GM18909 (cell line): ENCODE measurements around the gene REV3L.
"Not testable (repeated sequence)": the region's sequence is repeated elsewhere in the genome, so short reads cannot be mapped to it uniquely, and the experiment has no call there.

ENCODE experiments used
- ATAC-seq: cut with Tn5 transposase; IDR thresholded peaks from one replicate; pipeline ENCODE4 v1.9.1; 2021; ENCODE audit warnings: mild to moderate bottlenecking; ENCODE audit not compliant: unreplicated experiment, poor library complexity

REV3L gene

DNA sequence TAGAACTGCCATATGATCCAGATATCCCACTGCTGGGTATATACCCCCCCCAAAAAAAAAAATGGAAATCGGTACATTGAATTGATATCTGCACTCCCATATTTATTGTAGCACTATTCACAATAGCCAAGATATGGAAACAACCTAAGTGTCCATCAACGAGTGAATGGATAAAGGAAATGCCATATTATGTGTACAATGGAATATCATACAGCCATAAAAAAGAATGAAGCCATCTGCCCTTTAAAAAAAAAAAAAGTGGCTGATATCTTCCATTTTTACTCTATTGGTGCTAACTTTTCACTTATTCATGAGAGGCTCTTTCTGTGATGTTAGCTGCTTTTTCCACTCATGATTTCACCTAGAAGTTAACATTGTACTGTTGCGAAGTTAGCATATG, 156.5 kb downstream of the REV3L start:
- ATAC-seq, result no peak

DNA sequence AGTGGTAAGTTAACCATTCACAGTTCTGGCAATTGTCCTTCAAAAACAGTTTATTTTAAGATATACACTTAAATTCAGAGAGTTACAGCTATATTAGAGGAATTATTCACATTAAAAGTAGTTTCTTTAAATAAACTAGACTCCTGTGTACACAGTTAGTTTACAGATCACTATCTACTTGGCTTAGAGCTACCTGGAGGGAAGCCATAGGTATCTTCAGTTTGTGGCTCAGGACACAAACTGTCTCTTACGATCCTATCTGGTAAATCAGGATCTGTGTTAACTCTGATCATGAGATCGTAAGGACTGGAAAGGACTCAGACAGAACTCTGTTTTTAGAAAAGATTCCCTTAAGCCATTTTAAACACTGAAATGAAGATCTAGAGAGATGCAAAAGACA, 160.9 kb downstream of the REV3L start:
- no peak for ATAC-seq

DNA sequence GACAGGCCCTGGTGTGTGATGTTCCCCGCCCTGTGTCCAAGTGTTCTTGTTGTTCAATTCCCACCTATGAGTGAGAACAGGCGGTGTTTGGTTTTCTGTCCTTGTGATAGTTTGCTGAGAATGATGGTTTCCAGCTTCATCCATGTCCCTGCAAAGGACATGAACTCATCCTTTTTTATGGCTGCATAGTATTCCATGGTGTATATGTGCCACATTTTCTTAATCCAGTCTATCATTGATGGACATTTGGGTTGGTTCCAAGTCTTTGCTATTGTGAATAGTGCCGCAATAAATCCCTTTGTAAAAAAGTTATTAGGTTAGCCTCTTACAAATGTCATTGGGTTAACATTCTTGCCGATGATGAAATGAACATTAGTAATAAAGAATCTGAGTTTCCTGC, 175.1 kb downstream of the REV3L start:
- ATAC-seq, result not testable (repeated sequence)

DNA sequence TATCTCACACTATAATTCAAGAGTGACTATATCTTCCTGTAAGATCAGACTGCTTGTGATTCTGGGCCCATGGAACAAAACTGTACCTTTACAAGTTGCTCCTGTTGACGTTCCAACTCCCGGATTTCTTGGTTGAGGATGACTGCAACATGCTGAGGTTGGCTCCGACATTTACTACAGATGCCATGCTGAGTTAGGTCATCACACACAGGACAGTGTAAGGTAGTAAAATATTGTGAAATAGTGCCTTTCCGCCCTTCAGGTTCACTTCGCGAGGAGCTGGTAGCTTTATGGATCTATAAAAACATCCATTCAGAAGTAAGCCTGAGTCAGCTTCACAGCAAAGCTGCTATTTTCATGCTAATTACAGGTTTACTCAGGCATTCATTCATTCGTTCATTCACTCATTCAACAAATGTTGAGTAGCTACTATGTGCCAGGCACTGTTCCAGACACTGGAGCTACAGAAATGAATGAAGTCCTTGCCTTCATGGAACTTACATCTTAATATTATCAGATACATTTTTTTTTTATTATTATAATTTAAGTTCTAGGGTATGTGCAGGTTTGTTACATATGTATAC, 175.7 kb downstream of the REV3L start:
- ATAC-seq, result no peak

DNA sequence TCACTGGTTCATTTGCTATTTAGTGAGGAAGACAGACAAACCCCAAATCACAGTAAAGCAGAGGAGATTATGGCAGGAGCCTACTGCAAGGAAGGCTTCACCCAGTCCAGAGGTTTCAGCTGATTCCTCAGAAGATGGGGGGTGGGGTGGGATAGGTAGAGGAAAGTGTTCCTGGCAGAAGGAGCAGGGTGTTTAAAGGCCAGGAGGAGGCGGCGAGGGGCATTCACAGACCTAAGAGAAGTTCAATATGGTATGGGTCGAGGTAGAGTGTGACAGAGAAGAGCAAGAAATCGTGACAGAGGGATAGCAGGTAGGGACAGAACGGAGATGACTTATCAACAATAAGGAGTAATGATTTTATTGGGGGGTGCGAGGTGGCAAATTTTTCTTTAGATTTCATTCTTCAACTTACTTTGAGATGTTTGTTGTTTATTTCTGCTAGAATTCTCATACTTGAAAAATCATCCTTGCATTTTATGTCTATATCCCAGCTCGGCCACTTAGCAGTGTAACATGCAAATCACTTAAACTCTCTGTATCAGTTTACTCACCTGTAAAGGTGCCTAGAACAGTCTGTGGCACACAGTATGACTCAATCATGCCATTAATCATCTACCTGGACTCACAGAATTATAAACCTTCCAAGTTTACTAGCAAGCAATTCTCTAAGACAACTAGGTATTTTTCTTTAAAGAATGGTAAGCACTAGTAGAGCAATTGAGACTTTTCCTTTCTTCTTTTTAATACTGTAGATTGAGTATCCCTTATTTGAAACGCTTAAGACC, 176.7 kb downstream of the REV3L start:
- no peak for ATAC-seq

DNA sequence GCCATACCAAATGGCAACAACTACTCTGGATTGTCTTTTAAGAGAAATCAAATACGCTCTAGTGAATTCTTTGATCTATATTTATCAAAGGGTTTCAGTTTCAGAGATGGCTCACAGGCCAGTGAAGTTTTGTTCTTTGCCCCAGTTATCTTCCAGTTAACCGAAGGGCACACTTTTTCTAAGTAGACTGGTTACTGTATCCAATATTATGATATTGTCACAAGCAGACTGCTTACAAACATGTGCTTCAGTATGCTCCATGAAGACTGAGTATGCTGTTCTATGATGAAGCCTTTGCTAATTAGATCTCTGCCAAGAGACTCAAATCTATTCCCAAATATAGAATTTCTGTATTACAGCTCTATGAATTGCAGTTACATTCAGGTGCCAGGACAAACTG, 181.1 kb downstream of the REV3L start:
- peak; percentile 61 for ATAC-seq

DNA sequence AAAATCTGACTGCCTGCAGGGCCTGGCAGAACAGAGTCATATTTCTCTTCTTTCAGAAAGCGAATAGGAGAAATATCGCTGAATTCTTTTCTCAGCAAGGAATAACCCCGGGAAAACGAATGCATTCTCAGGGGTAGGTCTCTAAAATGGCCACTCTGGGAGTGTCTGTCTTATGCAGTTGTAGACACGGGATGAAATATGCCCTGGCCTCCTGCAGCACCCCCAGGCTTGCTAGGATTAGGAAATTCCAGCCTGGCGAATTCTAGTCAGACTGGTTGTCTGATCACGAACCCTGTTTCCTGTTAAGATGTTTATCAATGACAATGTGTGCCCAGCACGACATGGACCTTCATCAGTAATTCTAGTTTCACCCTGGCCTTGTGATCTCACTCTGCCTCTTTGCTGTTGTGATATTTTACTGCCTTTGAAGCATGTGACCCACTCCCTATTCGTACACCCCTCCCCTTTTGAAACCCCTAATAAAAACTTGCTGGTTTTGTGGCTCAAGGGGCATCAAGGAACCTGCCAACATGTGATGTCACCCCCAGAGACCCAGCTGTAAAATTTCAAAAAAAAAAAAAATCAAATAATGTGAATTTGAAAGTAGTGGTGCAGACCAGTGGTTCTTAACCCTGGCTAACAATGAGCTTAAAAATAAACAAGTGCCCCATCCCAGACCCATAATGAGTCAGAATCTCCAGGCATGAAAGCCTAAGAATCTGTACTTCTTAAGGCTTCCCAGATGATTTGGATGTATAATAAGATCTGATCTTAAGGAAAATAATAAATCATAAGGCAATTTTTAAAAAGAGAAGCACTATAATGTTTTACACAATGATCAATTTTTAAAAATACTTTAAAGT, 181.8 kb downstream of the REV3L start:
- not testable (repeated sequence) for ATAC-seq

DNA sequence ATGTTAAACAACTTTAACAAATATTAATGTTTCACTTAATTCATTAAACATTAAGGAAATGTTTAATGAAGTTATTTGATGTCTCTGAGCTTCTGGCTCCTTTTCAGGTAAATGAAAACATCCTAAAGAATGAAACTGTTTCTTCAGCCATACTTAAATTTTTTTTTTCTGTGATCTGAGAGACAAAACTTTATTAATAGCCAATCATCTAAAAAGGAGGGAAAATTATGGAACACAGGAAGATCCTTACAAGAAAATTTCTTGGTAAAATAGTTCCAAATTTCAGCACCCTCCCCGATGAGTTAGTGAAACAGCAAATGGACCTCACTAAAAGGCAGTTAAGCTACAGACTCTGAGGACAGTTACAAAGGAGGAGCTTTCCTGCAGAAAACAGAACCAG, 185.2 kb downstream of the REV3L start:
- no peak for ATAC-seq

DNA sequence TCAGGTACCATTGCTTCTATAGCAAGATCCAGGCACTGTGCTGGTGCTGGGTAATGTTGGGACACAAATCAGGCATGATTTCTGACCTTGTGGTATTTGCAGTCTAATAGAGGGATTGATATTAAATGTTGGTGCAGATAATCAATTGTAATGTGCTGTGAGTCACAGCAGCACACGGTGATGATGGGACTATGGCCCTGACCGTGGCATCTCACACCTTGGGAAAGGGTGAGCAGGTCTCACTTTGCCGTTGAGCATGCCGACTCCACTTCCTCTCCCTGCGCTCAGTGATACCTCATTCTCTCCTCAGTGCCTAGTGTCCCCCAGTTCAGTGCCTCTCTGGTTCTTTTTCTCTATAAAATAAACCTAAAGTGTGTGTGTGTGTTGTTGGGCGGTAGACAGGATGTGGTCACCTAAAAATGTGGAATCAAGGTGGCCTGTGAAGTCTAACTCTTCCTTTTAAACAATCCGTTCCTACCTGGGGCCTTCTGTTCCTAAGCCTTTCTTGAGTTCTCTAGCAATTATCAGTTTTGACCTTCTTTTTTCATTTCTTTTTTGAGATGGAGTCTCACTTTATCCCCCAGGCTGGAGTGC, 188.5 kb downstream of the REV3L start:
- ATAC-seq, result no peak

DNA sequence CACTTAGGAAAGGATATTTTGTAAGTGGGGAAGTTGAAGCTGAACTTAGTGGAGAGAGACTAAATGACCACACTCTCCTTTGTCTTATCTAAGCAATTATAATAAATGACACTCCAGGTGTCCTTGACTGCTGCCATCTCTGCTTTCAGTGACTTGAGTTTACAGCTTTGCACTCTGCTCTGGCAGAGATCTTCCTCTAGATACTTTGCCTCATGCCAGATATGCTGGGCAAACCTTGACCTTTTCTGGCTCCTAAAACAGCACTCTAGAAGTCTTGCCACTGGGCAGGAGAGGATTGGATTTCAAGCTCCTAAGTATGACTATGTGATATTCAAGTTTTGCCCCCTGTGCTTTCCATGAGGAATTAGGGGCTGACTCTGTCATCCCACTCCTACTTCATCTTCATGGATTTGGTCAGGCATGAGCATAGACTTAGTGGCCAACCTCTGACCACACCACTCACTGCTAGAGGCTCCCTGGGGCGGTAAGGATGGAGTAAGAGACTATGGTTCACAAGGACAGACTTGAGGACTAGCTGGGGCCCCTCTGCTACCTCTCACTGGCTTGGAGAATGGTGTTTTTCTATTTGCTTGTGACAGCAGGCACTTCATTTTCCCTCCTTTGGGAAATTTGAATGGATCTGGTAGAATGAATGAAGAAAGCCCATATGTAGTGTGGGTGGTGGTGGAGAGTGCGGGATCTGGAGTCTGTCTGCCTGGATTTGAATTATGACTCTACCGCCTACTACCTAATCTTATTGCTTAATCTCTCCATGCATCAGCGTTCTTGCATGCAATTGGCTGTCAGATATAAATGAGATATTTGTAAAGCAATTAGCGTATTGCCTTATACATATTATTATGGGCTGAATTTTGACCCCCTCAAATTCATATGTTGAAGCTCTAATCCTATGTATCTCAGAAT, 191.4 kb downstream of the REV3L start:
- peak; percentile 20 for ATAC-seq

DNA sequence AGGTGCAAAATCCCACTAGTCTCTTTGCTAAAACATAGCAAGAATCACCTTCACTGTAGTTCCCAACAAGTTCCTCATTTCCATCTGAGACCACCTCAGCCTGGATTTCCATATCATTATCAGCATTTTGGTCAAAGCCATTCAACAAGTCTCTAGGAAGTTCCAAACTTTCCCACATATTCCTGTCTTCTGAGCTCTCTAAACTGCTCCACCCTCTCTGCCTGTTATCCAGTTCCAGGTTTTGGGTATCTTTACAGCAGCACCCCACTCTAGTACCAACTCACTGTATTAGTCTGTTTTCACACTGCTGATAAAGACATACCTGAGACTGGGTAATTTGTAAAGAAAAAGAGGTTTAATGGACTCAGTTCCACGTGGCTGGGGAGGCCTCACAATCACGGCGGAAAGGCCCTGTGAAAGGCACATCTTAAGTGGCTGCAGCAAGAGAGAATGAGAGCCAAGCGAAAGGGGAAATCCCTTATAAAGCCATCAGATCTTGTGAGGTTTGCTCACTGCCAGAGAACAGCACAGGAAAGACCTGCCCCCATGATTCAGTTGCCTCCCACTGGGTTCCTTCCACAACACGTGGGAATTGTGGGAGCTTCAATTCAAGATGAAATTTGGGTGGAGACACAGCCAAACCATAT, 192.2 kb downstream of the REV3L start:
- ATAC-seq, result peak; percentile 90

DNA sequence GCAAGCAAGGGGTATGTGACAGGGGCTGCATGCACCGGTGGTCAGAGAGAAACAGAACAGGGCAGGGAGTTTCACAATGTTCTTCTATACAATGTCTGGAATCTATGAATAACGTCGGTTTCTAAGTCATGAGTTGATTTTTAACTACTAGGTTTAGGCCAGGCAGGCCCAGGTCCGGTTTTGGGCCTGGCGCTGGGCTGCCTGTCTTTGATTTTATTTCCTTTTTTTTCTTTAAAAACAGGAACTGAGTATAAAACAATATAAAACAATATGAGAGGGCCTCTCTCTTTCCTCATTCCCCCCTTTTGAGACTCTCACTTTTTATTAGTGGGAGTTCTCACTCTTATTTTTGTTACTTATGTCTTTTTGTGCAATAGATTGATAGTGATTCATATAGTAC, 198.7 kb downstream of the REV3L start:
- ATAC-seq, result not testable (repeated sequence)

DNA sequence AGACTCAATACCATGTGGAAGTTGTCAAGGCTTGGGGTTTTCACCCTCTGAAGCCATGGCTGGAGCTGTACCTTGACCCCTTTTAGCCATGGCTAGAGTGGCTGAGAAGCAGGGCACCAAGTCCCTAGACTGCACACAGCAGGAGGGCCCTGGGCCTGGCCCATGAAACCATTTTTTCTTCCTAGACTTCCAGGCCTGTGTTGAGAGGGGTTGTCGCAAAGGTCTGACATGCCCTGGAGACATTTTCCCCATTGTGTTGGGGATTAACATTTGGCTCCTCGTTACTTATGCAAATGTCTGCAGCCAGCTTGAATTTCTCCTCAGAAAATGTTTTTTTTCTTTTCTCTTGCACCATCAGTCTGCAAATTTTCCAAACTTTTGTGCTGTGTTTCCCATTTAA, 199.3 kb downstream of the REV3L start:
- ATAC-seq, result no peak

DNA sequence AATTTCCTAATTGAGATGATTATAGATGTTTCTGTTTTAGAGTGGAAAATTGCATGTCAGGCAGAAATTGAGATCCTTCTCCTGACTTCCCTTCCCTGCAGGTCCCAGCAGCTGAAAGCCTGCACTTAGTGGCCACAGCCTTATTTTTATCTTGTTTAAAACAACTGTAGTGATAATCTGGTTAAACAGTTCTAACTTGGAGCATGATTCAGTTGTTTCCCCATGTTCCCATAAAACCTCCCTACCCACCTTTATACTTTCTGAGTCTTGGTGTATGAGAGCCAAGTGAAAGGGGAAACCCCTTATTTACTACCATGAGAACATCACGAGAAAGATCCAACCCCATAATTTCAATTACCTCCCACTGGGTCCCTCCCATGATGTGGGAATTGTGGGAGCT, 200.5 kb downstream of the REV3L start:
- ATAC-seq, result no peak

DNA sequence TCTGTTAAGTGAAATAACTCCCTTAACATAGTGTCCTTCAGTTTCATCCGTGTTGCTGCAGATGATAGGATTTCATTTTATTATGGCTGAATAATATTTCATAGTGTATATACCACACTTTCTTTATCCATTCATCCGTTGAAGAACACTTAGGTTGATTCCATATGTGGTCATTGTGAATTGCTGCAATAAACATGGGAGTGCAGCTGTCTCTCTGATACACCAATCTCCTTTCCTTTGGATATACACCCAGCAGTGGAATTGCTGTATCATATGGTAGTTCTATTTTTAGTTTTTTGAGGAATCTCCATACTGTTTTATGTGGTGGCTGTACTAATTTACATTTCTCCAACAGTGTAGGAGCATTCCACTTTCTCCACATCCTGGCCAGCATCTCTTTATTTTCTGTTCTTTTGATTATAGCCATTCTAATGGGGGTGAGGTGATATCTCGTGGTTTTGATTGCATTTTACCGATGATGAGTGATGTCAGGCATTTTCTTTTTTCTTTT, 202.5 kb downstream of the REV3L start:
- ATAC-seq, result no peak

DNA sequence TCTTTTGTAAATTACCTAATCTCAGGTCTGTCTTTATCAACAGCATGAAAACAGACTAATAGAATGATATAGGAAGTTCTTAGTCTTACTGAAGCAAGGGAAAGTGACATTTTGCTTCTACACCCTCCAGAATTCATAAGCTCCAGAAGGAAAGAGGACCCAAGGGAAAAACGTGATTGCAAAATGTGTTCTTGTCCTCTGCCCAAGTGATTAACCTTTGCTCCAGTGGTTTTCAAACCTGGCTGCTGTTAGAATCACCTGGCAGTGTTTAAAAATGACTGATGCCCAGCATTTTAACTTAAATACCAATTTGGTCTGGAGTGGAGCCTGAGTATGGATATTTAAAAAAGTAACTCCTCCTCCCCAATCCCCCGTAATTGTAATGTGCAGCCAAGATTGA, 204.3 kb downstream of the REV3L start:
- no peak for ATAC-seq

DNA sequence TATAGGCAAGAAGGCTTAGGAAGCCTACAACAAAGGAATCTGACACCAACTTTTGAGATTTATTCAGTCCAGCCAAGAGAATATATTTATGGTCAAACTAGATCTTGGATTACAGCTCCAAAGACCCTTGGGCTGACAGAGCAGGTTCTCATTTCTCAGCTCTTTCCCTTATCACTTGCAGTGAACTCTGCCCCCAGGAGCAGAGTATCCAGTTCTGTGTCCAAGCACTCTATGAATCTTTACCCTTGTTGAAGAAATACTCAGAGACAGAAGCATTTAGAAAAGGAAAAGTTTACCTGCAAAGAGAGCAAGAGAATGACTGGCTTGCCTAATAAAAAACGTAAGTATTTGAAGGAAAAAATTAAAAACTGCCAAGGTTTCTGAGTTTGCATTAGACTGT, 205.2 kb downstream of the REV3L start:
- ATAC-seq, result no peak

DNA sequence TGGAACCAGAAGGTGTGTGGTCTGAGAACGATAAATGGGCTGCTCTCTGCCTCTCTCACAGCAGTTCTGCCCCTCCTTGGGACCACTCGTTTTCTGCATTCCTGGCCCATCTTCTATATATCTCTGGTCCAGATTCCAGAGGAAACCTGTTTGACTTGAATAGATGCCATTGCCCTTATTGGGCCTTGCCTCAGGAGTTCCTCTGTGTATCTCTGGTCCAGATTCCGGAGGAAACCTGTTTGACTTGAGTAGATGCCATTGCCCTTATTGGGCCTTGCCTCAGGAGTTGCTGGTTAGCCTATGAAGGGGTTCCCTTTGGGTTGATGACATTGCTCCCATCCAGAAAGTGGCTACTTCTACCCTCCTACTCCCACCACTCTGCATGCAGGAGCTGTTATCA, 206.3 kb downstream of the REV3L start:
- no peak for ATAC-seq

DNA sequence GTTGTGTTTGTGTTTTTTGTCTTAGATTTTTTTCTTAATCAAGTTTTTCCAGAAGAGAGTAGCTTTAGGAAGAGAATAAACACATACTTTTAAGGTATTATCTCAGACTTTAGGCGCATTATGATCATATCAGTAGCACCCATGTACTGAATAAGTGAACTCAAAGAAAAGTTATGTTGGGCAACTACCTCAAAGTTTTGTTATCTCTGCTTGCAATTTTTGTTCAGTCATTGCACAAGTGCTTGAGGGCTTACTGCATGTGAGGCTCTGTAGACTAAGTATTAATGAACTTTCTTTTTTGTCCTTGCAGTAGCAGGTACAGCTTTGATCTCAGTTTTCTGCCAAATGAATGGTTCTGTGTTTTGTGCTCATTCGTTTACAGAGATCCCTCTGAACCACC, 206.7 kb downstream of the REV3L start:
- no peak for ATAC-seq
